ENCODE results near the gene DRGX.

Gene DRGX

DNA sequence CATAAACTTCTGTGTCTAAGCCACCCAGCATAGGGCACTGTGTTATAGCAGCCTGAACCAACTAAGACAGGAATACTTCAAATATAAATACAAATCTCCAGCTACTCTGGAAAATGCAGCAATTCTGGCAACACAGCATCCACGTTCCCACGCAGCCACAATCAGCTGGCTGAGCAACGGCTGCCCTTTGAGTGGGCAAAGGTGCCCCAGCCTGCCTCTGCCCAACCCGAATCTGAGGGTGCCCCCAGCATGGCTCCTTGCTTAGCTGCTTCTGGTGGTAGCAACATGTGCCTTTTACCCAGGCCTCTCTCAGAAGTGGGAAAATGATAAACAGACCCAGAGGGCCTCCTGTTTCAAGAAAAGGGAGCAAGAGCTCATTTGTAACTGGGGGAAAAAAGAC is 12.0 kb downstream of the DRGX start:
- CTCF ChIA-PET: interaction anchor here (0.6 kb wide), 1 partner anchor 24 kb away, joined by 3 read pairs; no protein-coding TSS in a partner anchor
- no peak for DNase-seq (ENCODE audit: extremely low spot score)
- TF ChIP-seq ELF4 (IDR thresholded peaks at IDR 0.05): no peak
- no peak for TF ChIP-seq FOXA1 (IDR thresholded peaks at IDR 0.05)
- TF ChIP-seq TARDBP (IDR thresholded peaks at IDR 0.05): no peak
- TF ChIP-seq HDGF (IDR thresholded peaks at IDR 0.05; ENCODE audit: borderline replicate concordance): no peak
- TF ChIP-seq NFRKB (IDR thresholded peaks at IDR 0.05): no peak
- no peak for TF ChIP-seq L3MBTL2 (conservative IDR thresholded peaks at IDR 0.05)
- TF ChIP-seq BHLHE40 (IDR thresholded peaks at IDR 0.05; ENCODE audit: borderline replicate concordance): no peak
- TF ChIP-seq CTBP1 (IDR thresholded peaks at IDR 0.05; ENCODE audit: borderline replicate concordance): no peak
- no peak for TF ChIP-seq FOXK2 (IDR thresholded peaks at IDR 0.05)
- no peak for TF ChIP-seq SUZ12 (IDR thresholded peaks at IDR 0.05)
- TF ChIP-seq FOXM1 (IDR thresholded peaks at IDR 0.05; ENCODE audit: borderline replicate concordance): no peak
- TF ChIP-seq LEF1 (IDR thresholded peaks at IDR 0.05; ENCODE audit: borderline replicate concordance): no peak
- no peak for TF ChIP-seq PKNOX1 (IDR thresholded peaks at IDR 0.05)
- no peak for TF ChIP-seq ZNF384 (IDR thresholded peaks at IDR 0.05)
- TF ChIP-seq SP1 (IDR thresholded peaks at IDR 0.05): no peak
- TF ChIP-seq ARNT (IDR thresholded peaks at IDR 0.05): no peak
- POLR2A ChIA-PET: no interaction called here

- TF ChIP-seq FOXA1 (IDR thresholded peaks at IDR 0.05) (no peak), FOXM1 (IDR thresholded peaks at IDR 0.05; ENCODE audit: borderline replicate concordance) (no peak), HDGF (IDR thresholded peaks at IDR 0.05; ENCODE audit: borderline replicate concordance) (no peak), PKNOX1 (IDR thresholded peaks at IDR 0.05) (no peak), FOXK2 (IDR thresholded peaks at IDR 0.05) (no peak), ELF4 (IDR thresholded peaks at IDR 0.05) (no peak), LEF1 (IDR thresholded peaks at IDR 0.05; ENCODE audit: borderline replicate concordance) (no peak), CTBP1 (IDR thresholded peaks at IDR 0.05; ENCODE audit: borderline replicate concordance) (no peak), NFRKB (IDR thresholded peaks at IDR 0.05) (no peak), ZNF384 (IDR thresholded peaks at IDR 0.05) (no peak), TARDBP (IDR thresholded peaks at IDR 0.05) (no peak), SP1 (IDR thresholded peaks at IDR 0.05) (no peak), BHLHE40 (IDR thresholded peaks at IDR 0.05; ENCODE audit: borderline replicate concordance) (no peak), L3MBTL2 (conservative IDR thresholded peaks at IDR 0.05) (no peak), SUZ12 (IDR thresholded peaks at IDR 0.05) (no peak), ARNT (IDR thresholded peaks at IDR 0.05) (no peak)
- POLR2A ChIA-PET: no interaction called here
- DNase-seq (ENCODE audit: extremely low spot score): no peak
- CTCF ChIA-PET: no interaction called here
Observed at GRCh38 chr10:49382826-49383225, 13.1 kb downstream of the DRGX start.

DNA sequence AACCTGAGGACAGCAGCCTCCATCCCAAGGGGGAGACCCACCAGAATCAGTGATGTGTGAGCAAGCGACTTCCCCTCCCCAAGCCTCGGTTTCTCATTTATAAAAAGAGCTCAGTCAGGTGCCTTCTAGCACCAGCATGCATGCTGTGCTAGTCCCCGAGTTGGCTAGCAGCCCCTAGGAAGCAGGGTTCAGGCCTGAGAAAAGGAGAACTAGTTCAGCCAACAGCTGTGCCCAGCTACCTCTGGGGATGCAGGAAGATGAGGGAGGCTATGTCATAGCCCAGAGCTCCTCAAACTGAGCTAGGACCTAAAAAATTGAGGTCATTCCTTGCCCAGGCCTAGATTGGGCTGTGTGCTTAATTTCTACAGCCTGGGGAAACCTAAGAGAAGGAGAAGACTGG is 13.7 kb downstream of the DRGX start:
- ChIA-PET CTCF (no interaction called here), POLR2A (no interaction called here)
- no peak for TF ChIP-seq ARNT (IDR thresholded peaks at IDR 0.05)
- TF ChIP-seq ELF4 (IDR thresholded peaks at IDR 0.05): no peak
- TF ChIP-seq FOXK2 (IDR thresholded peaks at IDR 0.05): no peak
- TF ChIP-seq ZNF384 (IDR thresholded peaks at IDR 0.05): no peak
- no peak for TF ChIP-seq TARDBP (IDR thresholded peaks at IDR 0.05)
- TF ChIP-seq SUZ12 (IDR thresholded peaks at IDR 0.05): no peak
- no peak for TF ChIP-seq L3MBTL2 (conservative IDR thresholded peaks at IDR 0.05)
- TF ChIP-seq NFRKB (IDR thresholded peaks at IDR 0.05): no peak
- TF ChIP-seq SP1 (IDR thresholded peaks at IDR 0.05): no peak
- no peak for TF ChIP-seq FOXM1 (IDR thresholded peaks at IDR 0.05; ENCODE audit: borderline replicate concordance)
- no peak for TF ChIP-seq BHLHE40 (IDR thresholded peaks at IDR 0.05; ENCODE audit: borderline replicate concordance)
- no peak for TF ChIP-seq FOXA1 (IDR thresholded peaks at IDR 0.05)
- no peak for TF ChIP-seq LEF1 (IDR thresholded peaks at IDR 0.05; ENCODE audit: borderline replicate concordance)
- TF ChIP-seq PKNOX1 (IDR thresholded peaks at IDR 0.05): no peak
- TF ChIP-seq HDGF (IDR thresholded peaks at IDR 0.05; ENCODE audit: borderline replicate concordance): no peak
- no peak for TF ChIP-seq CTBP1 (IDR thresholded peaks at IDR 0.05; ENCODE audit: borderline replicate concordance)
- DNase-seq (ENCODE audit: extremely low spot score): no peak

DNA sequence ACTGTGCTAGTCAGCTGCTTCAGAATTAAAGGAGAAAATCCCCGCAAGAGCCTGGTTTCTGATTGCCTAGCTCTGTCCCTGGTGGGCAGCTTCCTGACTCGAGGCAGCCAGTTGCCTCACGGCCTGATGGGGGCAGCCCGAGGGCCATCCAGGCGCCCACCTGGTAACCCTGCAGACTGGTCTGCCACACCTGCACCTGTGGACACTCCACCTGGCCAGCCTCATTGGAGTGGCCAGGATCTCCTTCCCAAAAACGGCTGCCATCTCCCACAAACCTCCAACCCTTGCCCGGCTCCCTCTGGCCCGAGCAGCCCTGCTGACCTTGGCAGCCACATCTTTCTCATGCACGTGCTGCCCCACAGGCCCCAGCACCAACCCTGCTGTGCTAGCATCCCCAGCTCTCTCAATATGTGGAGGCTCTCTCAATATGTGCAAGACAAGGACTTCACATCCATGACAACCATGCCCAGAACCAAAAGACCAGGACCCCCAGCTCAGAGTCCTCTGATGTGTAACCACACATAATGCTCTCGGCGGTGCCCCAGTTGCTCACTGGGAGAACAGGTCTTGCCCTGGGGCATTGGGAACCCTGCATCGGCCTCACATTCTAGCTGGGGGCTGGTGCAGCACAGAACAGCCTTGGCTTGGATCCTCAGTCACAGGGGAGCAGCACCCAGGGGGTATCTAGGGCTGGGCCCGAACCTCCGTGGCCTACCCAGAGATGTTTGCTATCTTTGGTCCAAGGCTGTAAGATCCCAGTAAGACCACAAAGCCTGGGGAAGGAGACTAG is 14.6 kb downstream of the DRGX start:
- POLR2A ChIA-PET: no interaction called here
- CTCF ChIA-PET: no interaction called here
- no peak for TF ChIP-seq SP1 (IDR thresholded peaks at IDR 0.05)
- TF ChIP-seq BHLHE40 (IDR thresholded peaks at IDR 0.05; ENCODE audit: borderline replicate concordance): no peak
- TF ChIP-seq HDGF (IDR thresholded peaks at IDR 0.05; ENCODE audit: borderline replicate concordance): no peak
- TF ChIP-seq ZNF384 (IDR thresholded peaks at IDR 0.05): no peak
- TF ChIP-seq NFRKB (IDR thresholded peaks at IDR 0.05): no peak
- TF ChIP-seq ELF4 (IDR thresholded peaks at IDR 0.05): no peak
- no peak for TF ChIP-seq ARNT (IDR thresholded peaks at IDR 0.05)
- DNase-seq (ENCODE audit: extremely low spot score): no peak

DNA sequence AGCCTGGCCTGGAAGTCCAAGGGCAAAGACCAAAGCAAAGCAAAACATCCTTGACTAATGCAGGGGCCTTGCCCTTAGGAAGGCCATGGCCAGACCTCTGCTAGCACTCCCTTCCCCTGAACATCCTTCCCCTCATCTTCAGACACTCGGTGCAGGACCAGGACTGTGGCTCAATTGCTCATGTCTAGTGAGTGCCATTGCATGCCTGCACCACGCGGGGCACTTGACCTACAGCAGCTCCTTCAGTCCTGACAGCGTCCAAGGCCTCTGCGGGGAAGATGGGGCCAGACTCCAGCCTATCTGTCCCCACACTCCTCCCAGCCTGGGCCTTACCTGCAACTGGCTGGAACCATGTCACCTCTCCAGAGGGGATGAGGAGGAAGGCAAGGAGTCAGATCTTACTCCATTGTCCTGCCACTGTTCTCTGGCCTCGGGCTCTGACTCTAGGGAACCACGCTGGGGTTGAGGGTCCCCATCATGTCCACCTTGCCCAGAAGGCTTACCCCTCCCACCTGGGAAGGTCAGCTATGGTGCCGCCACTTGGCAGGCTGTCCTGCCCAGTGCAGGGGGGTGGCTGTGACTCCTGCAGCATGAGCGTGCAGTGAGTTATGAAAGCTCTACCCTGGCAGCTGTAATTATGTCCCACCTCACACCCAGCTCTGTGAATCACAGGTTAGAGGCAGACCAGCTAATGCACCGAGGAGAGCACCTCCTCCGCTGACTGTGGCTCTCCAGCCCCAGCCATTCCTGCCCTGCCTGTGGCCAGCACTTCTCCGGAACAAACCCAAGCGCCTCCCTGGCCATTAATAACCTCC is 16.1 kb downstream of the DRGX start:
- ChIA-PET POLR2A (no interaction called here), CTCF (interaction anchor here (0.6 kb wide), 1 partner anchor 1143 kb away, joined by 5 read pairs; no protein-coding TSS in a partner anchor)
- no peak for TF ChIP-seq PKNOX1 (IDR thresholded peaks at IDR 0.05)
- DNase-seq (ENCODE audit: extremely low spot score): peak; percentile 62

All from HEK293T (cell line).